K562 treated with DMSO at 1 percent for 48 hours (cell line): Measurements from ENCODE around the gene SLC22A5. TPM values are rescaled to one million over a fixed set of nuclear protein-coding genes. Genes with fewer than 3 reads are reported as not detected.

Experiments used
- total RNA-seq: library from RNA; unstranded; fragments of 300-600 nt; gene quantifications from 2 replicates; pipeline ENCODE4 v1.2.3, GENCODE V29; 2022; ENCODE audit warnings: low replicate concordance; ENCODE audit errors: extremely low read depth

Gene SLC22A5
- total RNA-seq, result not detected in 2 replicates

DNA sequence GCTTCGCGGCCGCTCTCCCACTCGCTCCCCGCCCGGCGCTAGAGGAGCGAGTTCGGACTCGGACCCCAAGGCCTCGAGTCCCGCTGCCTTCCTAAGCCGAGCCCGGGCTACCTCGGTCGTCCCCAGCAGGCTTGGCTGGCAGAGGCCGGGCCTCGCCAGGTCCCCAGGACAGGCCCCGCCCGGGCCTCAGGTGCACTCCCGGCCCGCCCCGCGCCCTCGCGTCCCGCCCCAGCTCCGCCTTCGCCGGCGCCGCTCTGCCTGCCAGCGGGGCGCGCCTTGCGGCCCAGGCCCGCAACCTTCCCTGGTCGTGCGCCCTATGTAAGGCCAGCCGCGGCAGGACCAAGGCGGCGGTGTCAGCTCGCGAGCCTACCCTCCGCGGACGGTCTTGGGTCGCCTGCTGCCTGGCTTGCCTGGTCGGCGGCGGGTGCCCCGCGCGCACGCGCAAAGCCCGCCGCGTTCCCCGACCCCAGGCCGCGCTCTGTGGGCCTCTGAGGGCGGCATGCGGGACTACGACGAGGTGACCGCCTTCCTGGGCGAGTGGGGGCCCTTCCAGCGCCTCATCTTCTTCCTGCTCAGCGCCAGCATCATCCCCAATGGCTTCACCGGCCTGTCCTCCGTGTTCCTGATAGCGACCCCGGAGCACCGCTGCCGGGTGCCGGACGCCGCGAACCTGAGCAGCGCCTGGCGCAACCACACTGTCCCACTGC, at the start of gene SLC22A5:
TSS of gene SLC22A5 (plus strand) at position 237 of the 707 bp plus-strand sequence. CDS start at position 500, 263 bp downstream.

Other genes starting within 250 kb of the SLC22A5 start
- gene P4HA2, start 141.9 kb upstream of the SLC22A5 start, total RNA-seq, result not detected in 2 replicates
- not detected in 2 replicates for gene PDLIM4, start 112.0 kb upstream of the SLC22A5 start, total RNA-seq
- not detected in 2 replicates for gene SLC22A4, start 75.3 kb upstream of the SLC22A5 start, total RNA-seq
- gene IRF1, start 121.1 kb downstream of the SLC22A5 start, total RNA-seq, result not detected in 2 replicates
- not detected in 2 replicates for gene IL5, start 173.8 kb downstream of the SLC22A5 start, total RNA-seq
- gene RAD50, start 187.3 kb downstream of the SLC22A5 start, total RNA-seq, result not detected in 2 replicates